Neural cell (in vitro differentiated cells): ENCODE measurements around the gene SEPTIN5. TPM values are rescaled to one million over a fixed set of nuclear protein-coding genes. Genes with fewer than 3 reads are reported as not detected.

ENCODE experiments used
- H2AFZ ChIP-seq: fragments of 200-600, 300-800 bp; sonication (generic), shearing (Covaris generic); 2 replicates; pipeline ENCODE4 v1.6.0; 2014; ENCODE audit warnings: low read depth, mild to moderate bottlenecking, antibody characterized with exemption, low read length, moderate library complexity
- H3F3A ChIP-seq: fragments of 200-600 bp; shearing (Covaris generic); 2 replicates; pipeline ENCODE4 v1.6.1; 2016; ENCODE audit warnings: mild to moderate bottlenecking, moderate library complexity, mixed read lengths, antibody characterized with exemption, low read length; ENCODE audit not compliant: insufficient read depth, poor library complexity, severe bottlenecking
- H3K27ac ChIP-seq: fragments of 200-600, 300-800 bp; sonication (generic), shearing (Covaris generic); 2 replicates; pipeline ENCODE4 v1.5.1; 2014; ENCODE audit warnings: mild to moderate bottlenecking, low read length, moderate library complexity
- H3K27me3 ChIP-seq: fragments of 300-800, 200-600 bp; sonication (generic), shearing (Covaris generic); 2 replicates; pipeline ENCODE4 v1.6.0; 2014; ENCODE audit warnings: mild to moderate bottlenecking, low read depth, low read length, moderate library complexity; ENCODE audit not compliant: insufficient read depth
- H3K36me3 ChIP-seq: fragments of 300-800, 200-600 bp; sonication (generic), shearing (Covaris generic); 2 replicates; pipeline ENCODE4 v1.5.1; 2014; ENCODE audit warnings: mild to moderate bottlenecking, antibody characterized with exemption, low read length, moderate library complexity; ENCODE audit not compliant: insufficient read depth
- H3K4me2 ChIP-seq: fragments of 300-800, 200-600 bp; sonication (generic), shearing (Covaris generic); 2 replicates; pipeline ENCODE4 v1.6.0; 2014; ENCODE audit warnings: mild to moderate bottlenecking, low read length
- H3K4me3 ChIP-seq: fragments of 300-800, 200-600 bp; sonication (generic), shearing (Covaris generic); 2 replicates; pipeline ENCODE4 v1.5.1; 2014; ENCODE audit warnings: mild to moderate bottlenecking, low read length, moderate library complexity
- H3K79me2 ChIP-seq: fragments of 200-600 bp; shearing (Covaris generic); replicated peaks from 2 replicates; pipeline ENCODE4 v1.6.0; 2014; ENCODE audit warnings: mild to moderate bottlenecking, low read length, moderate library complexity; ENCODE audit not compliant: insufficient read depth
- H3K9ac ChIP-seq: fragments of 300-800, 200-600 bp; sonication (generic), shearing (Covaris generic); 2 replicates; pipeline ENCODE4 v1.6.1; 2016; ENCODE audit warnings: mild to moderate bottlenecking, low read length, mixed read lengths
- H3K9me2 ChIP-seq: fragments of 200-600 bp; shearing (Covaris generic); 2 replicates; pipeline ENCODE4 v1.6.1; 2016; ENCODE audit warnings: mild to moderate bottlenecking, low read length, mixed read lengths; ENCODE audit not compliant: insufficient read depth
- H3K9me3 ChIP-seq: fragments of 200-600, 300-800 bp; sonication (generic), shearing (Covaris generic); 2 replicates; pipeline ENCODE4 v1.6.1; 2016; ENCODE audit warnings: mild to moderate bottlenecking, mixed run types, low read length, moderate library complexity, mixed read lengths
- H4K20me1 ChIP-seq: fragments of 200-600 bp; shearing (Covaris generic); 2 replicates; pipeline ENCODE4 v1.6.1; 2016; ENCODE audit warnings: mild to moderate bottlenecking, mixed run types; ENCODE audit not compliant: insufficient read depth
- EP300 ChIP-seq: fragments of 450-650 bp; conservative IDR thresholded peaks from 2 replicates; pipeline ENCODE4 v1.6.1; 2014; ENCODE audit warnings: antibody characterized with exemption, mild to moderate bottlenecking, moderate library complexity; ENCODE audit not compliant: poor library complexity, severe bottlenecking
- EZH2 ChIP-seq: fragments of 200-600, 300-800 bp; shearing (Covaris generic), sonication (generic); IDR thresholded peaks from 2 replicates; pipeline ENCODE4 v1.6.1; 2014; ENCODE audit warnings: antibody characterized with exemption, low read length, borderline replicate concordance, mild to moderate bottlenecking; ENCODE audit not compliant: insufficient read depth, poor library complexity, severe bottlenecking
- MXI1 ChIP-seq: fragments of 450-650 bp; conservative IDR thresholded peaks from 2 replicates; pipeline ENCODE4 v1.6.1; 2014; ENCODE audit warnings: antibody characterized with exemption, mild to moderate bottlenecking; ENCODE audit not compliant: poor library complexity, severe bottlenecking
- POLR2AphosphoS5 ChIP-seq: IDR thresholded peaks from 2 replicates; pipeline ENCODE4 v1.6.1; 2012
- RAD21 ChIP-seq: fragments of 450-650 bp; conservative IDR thresholded peaks from 2 replicates; pipeline ENCODE4 v1.6.1; 2014; ENCODE audit warnings: antibody characterized with exemption, mild to moderate bottlenecking, moderate library complexity
- SMC3 ChIP-seq: fragments of 450-650 bp; conservative IDR thresholded peaks from 2 replicates; pipeline ENCODE4 v1.6.1; 2014; ENCODE audit warnings: antibody characterized with exemption, mild to moderate bottlenecking, moderate library complexity; ENCODE audit not compliant: poor library complexity
- TAF1 ChIP-seq: IDR thresholded peaks from 2 replicates; pipeline ENCODE4 v1.6.1; 2012; ENCODE audit warnings: low read depth
- polyA plus RNA-seq: library from polyadenylated mRNA; depleted of rRNA; stranded (reverse); fragments of >200 nt; gene quantifications from 2 replicates; pipeline ENCODE4 v1.2.3, GENCODE V29; 2014
- TF ChIP-seq, protein P1 (sequence below): fragments of 450-650 bp; IDR thresholded peaks from 2 replicates; pipeline ENCODE4 v1.5.1; 2014; ENCODE audit warnings: antibody characterized with exemption, mild to moderate bottlenecking, moderate library complexity; ENCODE audit not compliant: poor library complexity, severe bottlenecking
- TF ChIP-seq, protein P2 (sequence below): IDR thresholded peaks from 2 replicates; pipeline ENCODE4 v1.6.1; 2012; ENCODE audit warnings: borderline replicate concordance

Gene SEPTIN5
- polyA plus RNA-seq, 1 donor from 2014 or later = 166 TPM

DNA sequence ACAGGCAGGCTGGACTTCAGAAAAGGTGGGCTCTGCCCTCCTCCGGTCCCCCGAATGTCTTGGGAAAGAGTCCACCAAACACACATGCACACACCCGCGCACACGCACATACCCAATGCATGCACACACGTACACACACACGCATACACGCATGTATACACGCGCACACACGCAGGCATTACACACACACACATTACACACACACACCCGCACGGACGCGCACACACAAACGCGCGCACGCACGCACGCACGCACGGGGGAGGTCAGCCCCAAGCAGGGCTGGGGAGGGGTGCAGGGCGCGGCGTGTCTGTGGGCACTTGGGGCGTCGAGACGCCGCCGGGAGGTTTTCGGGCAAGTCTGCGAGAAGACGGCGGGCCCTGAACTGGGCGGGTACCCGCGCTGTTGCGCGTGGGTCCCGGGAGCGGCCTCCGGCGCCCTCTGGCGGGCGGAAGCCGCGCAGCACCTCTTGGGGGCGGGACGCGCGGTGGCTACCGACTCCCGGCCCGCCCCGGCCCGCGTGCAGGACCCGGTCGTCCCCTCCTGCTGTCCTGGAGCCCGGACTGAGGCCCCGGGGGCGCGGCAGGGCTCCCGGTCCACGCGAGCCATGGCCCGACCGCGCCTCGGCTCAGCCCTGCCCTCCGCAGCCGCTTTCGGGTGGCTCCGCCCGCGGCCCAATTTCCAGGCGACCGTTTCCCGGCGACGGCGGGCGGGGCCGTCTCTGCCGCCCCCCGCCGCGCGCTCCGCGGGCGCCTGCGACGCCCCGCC lies 3.6 kb downstream of the SEPTIN5 start:
- Histone ChIP-seq H3K27me3 (peaks cover 52% of the 10 kb centered on the region), H3K9me3 (no peaks in the 10 kb centered on the region), H3F3A (no peaks in the 10 kb centered on the region), H3K4me3 (peak overlapping the region; percentile 99), H3K79me2 (peaks cover 8% of the 10 kb centered on the region), H4K20me1 (peaks cover 40% of the 10 kb centered on the region), H3K9ac (peak overlapping the region; percentile 29), H2AFZ (no peak overlapping the region), H3K9me2 (no peaks in the 10 kb centered on the region), H3K4me2 (no peak overlapping the region), H3K27ac (no peak overlapping the region), H3K36me3 (peaks cover 14% of the 10 kb centered on the region)
- TF ChIP-seq, protein P1, sequence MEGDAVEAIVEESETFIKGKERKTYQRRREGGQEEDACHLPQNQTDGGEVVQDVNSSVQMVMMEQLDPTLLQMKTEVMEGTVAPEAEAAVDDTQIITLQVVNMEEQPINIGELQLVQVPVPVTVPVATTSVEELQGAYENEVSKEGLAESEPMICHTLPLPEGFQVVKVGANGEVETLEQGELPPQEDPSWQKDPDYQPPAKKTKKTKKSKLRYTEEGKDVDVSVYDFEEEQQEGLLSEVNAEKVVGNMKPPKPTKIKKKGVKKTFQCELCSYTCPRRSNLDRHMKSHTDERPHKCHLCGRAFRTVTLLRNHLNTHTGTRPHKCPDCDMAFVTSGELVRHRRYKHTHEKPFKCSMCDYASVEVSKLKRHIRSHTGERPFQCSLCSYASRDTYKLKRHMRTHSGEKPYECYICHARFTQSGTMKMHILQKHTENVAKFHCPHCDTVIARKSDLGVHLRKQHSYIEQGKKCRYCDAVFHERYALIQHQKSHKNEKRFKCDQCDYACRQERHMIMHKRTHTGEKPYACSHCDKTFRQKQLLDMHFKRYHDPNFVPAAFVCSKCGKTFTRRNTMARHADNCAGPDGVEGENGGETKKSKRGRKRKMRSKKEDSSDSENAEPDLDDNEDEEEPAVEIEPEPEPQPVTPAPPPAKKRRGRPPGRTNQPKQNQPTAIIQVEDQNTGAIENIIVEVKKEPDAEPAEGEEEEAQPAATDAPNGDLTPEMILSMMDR = peak; percentile 94
- peak; percentile 41 for TF ChIP-seq MXI1
- TF ChIP-seq, protein P2, sequence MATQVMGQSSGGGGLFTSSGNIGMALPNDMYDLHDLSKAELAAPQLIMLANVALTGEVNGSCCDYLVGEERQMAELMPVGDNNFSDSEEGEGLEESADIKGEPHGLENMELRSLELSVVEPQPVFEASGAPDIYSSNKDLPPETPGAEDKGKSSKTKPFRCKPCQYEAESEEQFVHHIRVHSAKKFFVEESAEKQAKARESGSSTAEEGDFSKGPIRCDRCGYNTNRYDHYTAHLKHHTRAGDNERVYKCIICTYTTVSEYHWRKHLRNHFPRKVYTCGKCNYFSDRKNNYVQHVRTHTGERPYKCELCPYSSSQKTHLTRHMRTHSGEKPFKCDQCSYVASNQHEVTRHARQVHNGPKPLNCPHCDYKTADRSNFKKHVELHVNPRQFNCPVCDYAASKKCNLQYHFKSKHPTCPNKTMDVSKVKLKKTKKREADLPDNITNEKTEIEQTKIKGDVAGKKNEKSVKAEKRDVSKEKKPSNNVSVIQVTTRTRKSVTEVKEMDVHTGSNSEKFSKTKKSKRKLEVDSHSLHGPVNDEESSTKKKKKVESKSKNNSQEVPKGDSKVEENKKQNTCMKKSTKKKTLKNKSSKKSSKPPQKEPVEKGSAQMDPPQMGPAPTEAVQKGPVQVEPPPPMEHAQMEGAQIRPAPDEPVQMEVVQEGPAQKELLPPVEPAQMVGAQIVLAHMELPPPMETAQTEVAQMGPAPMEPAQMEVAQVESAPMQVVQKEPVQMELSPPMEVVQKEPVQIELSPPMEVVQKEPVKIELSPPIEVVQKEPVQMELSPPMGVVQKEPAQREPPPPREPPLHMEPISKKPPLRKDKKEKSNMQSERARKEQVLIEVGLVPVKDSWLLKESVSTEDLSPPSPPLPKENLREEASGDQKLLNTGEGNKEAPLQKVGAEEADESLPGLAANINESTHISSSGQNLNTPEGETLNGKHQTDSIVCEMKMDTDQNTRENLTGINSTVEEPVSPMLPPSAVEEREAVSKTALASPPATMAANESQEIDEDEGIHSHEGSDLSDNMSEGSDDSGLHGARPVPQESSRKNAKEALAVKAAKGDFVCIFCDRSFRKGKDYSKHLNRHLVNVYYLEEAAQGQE = no peak
- peak; percentile 71 for TF ChIP-seq SMC3
- no peak for TF ChIP-seq TAF1
- no peak for TF ChIP-seq POLR2AphosphoS5
- no peak for TF ChIP-seq EZH2
- TF ChIP-seq RAD21 = peak; percentile 71
- TF ChIP-seq EP300 = peak; percentile 25

DNA sequence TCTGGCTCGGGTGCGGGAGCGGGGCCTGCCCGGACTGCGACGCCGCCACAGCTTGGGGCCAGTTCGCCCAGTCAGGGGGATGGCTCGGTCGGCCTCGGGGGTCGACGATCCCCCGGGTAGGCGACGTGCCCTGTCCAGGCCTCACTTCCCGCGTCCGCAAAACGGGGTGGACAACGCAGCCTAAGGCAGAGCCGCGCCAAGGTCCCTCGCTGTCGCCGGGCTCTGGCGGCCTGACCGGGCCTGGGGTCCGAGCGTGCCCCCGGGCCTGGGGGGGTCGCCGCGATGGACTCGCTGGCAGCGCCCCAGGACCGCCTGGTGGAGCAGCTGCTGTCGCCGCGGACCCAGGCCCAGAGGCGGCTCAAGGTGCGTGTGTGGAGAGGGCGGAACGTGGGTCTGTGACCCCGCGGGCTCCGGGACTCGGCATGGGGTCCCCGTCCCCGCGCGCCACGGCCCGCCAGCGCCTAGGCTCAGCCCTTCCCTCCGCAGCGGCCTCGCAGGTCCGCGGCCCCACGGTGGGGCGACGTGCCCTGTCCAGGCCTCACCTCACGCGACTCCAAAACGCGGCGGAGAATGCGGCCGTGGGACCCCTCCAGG lies 4.2 kb downstream of the SEPTIN5 start:
- H3K4me2 ChIP-seq = no peak overlapping the region

More for the DNA sequence above, 4.2 kb downstream of the SEPTIN5 start:
- Histone ChIP-seq H3K4me3 (peak overlapping the region; percentile 99), H3K27ac (no peak overlapping the region), H3K9ac (peak overlapping the region; percentile 29), H3K9me3 (no peaks in the 10 kb centered on the region), H4K20me1 (peaks cover 47% of the 10 kb centered on the region), H3K27me3 (peaks cover 59% of the 10 kb centered on the region), H3K36me3 (peaks cover 14% of the 10 kb centered on the region), H2AFZ (no peak overlapping the region), H3F3A (no peaks in the 10 kb centered on the region), H3K79me2 (peaks cover 8% of the 10 kb centered on the region), H3K9me2 (no peaks in the 10 kb centered on the region)
- TF ChIP-seq POLR2AphosphoS5 (no peak), EZH2 (no peak)
- TF ChIP-seq, protein P2 = no peak
- TF ChIP-seq, protein P1 = no peak
